ENCODE measurements around the gene SLC1A5. TPM values are rescaled to one million over a fixed set of nuclear protein-coding genes. Genes with fewer than 3 reads are reported as not detected.

The SLC1A5 gene
- polyA plus RNA-seq, 1 of the 3 experiments (the other 2 are of a cell fraction), result 80.4 TPM

DNA sequence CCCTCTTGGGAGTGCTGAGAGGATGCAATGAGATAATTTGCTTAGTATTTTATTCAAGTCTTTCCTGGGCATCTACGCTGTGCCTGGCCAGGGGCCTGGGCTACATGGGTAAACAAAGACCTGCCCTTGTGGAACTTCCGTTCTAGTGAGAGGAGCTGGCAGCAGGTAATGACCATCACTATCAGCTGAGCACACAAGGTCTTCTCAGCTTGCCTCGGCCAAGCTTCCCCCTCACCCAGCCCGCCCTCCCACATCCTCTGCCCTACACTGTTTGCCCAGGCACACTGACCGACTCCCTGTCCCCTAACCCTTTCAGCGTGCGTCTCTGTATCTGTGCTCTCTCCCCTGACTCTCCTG is 51.1 kb downstream of the SLC1A5 start:
- peaks cover 25 to 59% of the 10 kb centered on the region in 2 experiments for H3K36me3 ChIP-seq (replicated peaks in 1 of 2; ENCODE audit: control insufficient read depth in 1 of 2, insufficient read depth in 2 of 2, low read length in 1 of 2)
- H4K20me1 ChIP-seq (ENCODE audit: insufficient read depth), result peaks cover 72% of the 10 kb centered on the region
- peaks cover 94% of the 10 kb centered on the region for H3K79me2 ChIP-seq (ENCODE audit: insufficient read depth)
- H3K4me3 ChIP-seq (ENCODE audit: low read depth in 2 of 2, low read length in 1 of 2), result no peak overlapping the region
- 100% methylated on average over 4 of the region's 7 CpGs for WGBS (ENCODE audit: low lambda C conversion rate)
- ChIA-PET CTCF (interaction anchor here (0.9 to 4.0 kb wide), 3 partner anchors 8 to 103 kb away, joined by 3 to 32 read pairs (median 4); partner anchors contain the start of gene FKRP), POLR2A (no interaction called here)
- peaks cover 12% of the 10 kb centered on the region for H3F3A ChIP-seq (replicated peaks; ENCODE audit: insufficient read depth)
- no peaks in the 10 kb centered on the region for H3K9me2 ChIP-seq
- DNase-seq, result no peak
- TF ChIP-seq, protein P1, sequence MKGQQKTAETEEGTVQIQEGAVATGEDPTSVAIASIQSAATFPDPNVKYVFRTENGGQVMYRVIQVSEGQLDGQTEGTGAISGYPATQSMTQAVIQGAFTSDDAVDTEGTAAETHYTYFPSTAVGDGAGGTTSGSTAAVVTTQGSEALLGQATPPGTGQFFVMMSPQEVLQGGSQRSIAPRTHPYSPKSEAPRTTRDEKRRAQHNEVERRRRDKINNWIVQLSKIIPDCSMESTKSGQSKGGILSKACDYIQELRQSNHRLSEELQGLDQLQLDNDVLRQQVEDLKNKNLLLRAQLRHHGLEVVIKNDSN (IDR thresholded peaks at IDR 0.05; ENCODE audit: borderline replicate concordance, low read depth), result no peak
- no peak for TF ChIP-seq FOXM1 (IDR thresholded peaks at IDR 0.05; ENCODE audit: low read depth)
- TF ChIP-seq, protein P2, sequence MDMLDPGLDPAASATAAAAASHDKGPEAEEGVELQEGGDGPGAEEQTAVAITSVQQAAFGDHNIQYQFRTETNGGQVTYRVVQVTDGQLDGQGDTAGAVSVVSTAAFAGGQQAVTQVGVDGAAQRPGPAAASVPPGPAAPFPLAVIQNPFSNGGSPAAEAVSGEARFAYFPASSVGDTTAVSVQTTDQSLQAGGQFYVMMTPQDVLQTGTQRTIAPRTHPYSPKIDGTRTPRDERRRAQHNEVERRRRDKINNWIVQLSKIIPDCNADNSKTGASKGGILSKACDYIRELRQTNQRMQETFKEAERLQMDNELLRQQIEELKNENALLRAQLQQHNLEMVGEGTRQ (IDR thresholded peaks at IDR 0.05; ENCODE audit: borderline replicate concordance, low read depth, low read length), result no peak
- TF ChIP-seq, protein P3, sequence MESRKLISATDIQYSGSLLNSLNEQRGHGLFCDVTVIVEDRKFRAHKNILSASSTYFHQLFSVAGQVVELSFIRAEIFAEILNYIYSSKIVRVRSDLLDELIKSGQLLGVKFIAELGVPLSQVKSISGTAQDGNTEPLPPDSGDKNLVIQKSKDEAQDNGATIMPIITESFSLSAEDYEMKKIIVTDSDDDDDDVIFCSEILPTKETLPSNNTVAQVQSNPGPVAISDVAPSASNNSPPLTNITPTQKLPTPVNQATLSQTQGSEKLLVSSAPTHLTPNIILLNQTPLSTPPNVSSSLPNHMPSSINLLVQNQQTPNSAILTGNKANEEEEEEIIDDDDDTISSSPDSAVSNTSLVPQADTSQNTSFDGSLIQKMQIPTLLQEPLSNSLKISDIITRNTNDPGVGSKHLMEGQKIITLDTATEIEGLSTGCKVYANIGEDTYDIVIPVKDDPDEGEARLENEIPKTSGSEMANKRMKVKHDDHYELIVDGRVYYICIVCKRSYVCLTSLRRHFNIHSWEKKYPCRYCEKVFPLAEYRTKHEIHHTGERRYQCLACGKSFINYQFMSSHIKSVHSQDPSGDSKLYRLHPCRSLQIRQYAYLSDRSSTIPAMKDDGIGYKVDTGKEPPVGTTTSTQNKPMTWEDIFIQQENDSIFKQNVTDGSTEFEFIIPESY (IDR thresholded peaks at IDR 0.05; ENCODE audit: borderline replicate concordance, low read depth), result no peak
- TF ChIP-seq POLR2AphosphoS5 (IDR thresholded peaks at IDR 0.05; ENCODE audit: low read depth, low read length), result no peak
- TF ChIP-seq GATA2 (CRISPR knock-in tag; IDR thresholded peaks at IDR 0.05), result no peak
- no peak for TF ChIP-seq YY1 (IDR thresholded peaks at IDR 0.05; ENCODE audit: low read depth)
- TF ChIP-seq MEF2A (IDR thresholded peaks at IDR 0.05; ENCODE audit: borderline replicate concordance, low read depth), result no peak
- H3K9me3 ChIP-seq, result no peaks in the 10 kb centered on the region
- H3K27ac ChIP-seq (ENCODE audit: low read depth in 2 of 2, low read length in 1 of 2), result no peak overlapping the region
- H3K4me1 ChIP-seq (ENCODE audit: control insufficient read depth in 1 of 2, insufficient read depth in 2 of 2, low read depth in 1 of 2, low read length in 1 of 2), result peaks cover 0 to 8% of the 10 kb centered on the region in 2 experiments; a peak in 1 of 4 replicates
- no peak overlapping the region for H2AFZ ChIP-seq (ENCODE audit: low read depth)
- H3K9ac ChIP-seq, result no peak overlapping the region
- H3K4me2 ChIP-seq, result no peak overlapping the region
- H3K27me3 ChIP-seq (ENCODE audit: insufficient read depth), result no peaks in the 10 kb centered on the region

GRCh38 chr19:46736531-46737297 is 51.7 kb downstream of the SLC1A5 start:
- Histone ChIP-seq H3K4me3 (ENCODE audit: low read depth in 2 of 2, low read length in 1 of 2) (no peak overlapping the region), H4K20me1 (ENCODE audit: insufficient read depth) (peaks cover 72% of the 10 kb centered on the region), H2AFZ (ENCODE audit: low read depth) (no peak overlapping the region), H3K27me3 (ENCODE audit: insufficient read depth) (no peaks in the 10 kb centered on the region), H3K4me2 (no peak overlapping the region), H3K4me1 (ENCODE audit: control insufficient read depth in 1 of 2, insufficient read depth in 2 of 2, low read depth in 1 of 2, low read length in 1 of 2) (peaks cover 5 to 8% of the 10 kb centered on the region in 2 experiments; a peak in 2 of 4 replicates), H3K27ac (ENCODE audit: low read depth in 2 of 2, low read length in 1 of 2) (no peak overlapping the region; a peak in 1 of 4 replicates), H3K9ac (no peak overlapping the region), H3K79me2 (ENCODE audit: insufficient read depth) (peaks cover 94% of the 10 kb centered on the region), H3K9me3 (no peaks in the 10 kb centered on the region), H3F3A (replicated peaks; ENCODE audit: insufficient read depth) (peaks cover 12% of the 10 kb centered on the region), H3K36me3 (replicated peaks in 1 of 2; ENCODE audit: control insufficient read depth in 1 of 2, insufficient read depth in 2 of 2, low read length in 1 of 2) (peaks cover 25 to 61% of the 10 kb centered on the region in 2 experiments), H3K9me2 (no peaks in the 10 kb centered on the region)
- WGBS (ENCODE audit: low lambda C conversion rate), result 89% methylated on average over 18 of the region's 22 CpGs
- no peak for DNase-seq
- TF ChIP-seq RCOR1 (IDR thresholded peaks at IDR 0.05; ENCODE audit: low read length), result no peak
- TF ChIP-seq EP300 (IDR thresholded peaks at IDR 0.05; ENCODE audit: borderline replicate concordance in 1 of 2, low read depth in 1 of 2, low read length in 1 of 2), result no peak
- TF ChIP-seq FOXM1 (IDR thresholded peaks at IDR 0.05; ENCODE audit: low read depth), result no peak
- CTCF ChIA-PET, result interaction anchor here (0.9 to 4.0 kb wide), 5 partner anchors 9 to 104 kb away, joined by 3 to 32 read pairs (median 3); partner anchors contain the start of gene FKRP
- POLR2A ChIA-PET, result no interaction called here

Measured in SK-N-SH (cell line).